IPS-18c (cell line): ENCODE results near the gene TWNK.
A peak's percentile ranks its signal among the peaks of the same experiment; 100 is the strongest.

Source experiments
- H3K4me3 ChIP-seq: 2 replicates; pipeline ENCODE4 v1.7.0; 2013; ENCODE audit warnings: low read depth, mild to moderate bottlenecking, low read length, moderate library complexity; ENCODE audit not compliant: insufficient read depth
- H3K9me3 ChIP-seq: one replicate; pipeline ENCODE4 v1.6.1; 2013; ENCODE audit warnings: mild to moderate bottlenecking, low read length, moderate library complexity; ENCODE audit not compliant: control insufficient read depth, insufficient read depth

TWNK gene

GRCh38 chr10:100986952-100987684 is at the start of gene TWNK, which contains the start of gene MRPL43:
TSS of gene TWNK (plus strand) at chr10:100987543. CDS start at chr10:100988211, 668 bp downstream.
TSS of gene MRPL43 (minus strand) at chr10:100987497. CDS start at chr10:100987443, 54 bp downstream.
- H3K9me3 ChIP-seq: no peaks in the 10 kb centered on the region
- H3K4me3 ChIP-seq: peak within 1 kb of the TSS; percentile 92

- no peak overlapping the region for H3K4me3 ChIP-seq
- no peaks in the 10 kb centered on the region for H3K9me3 ChIP-seq
These were observed 47.5 kb upstream of the TWNK start for GRCh38 chr10:100939763-100940344.

GRCh38 chr10:100942229-100942628 is 45.1 kb upstream of the TWNK start:
- Histone ChIP-seq H3K9me3 (no peaks in the 10 kb centered on the region), H3K4me3 (no peak overlapping the region)

GRCh38 chr10:100943508-100943907 is 43.8 kb upstream of the TWNK start:
- H3K4me3 ChIP-seq: no peak overlapping the region
- H3K9me3 ChIP-seq: no peaks in the 10 kb centered on the region

- Histone ChIP-seq H3K4me3 (no peak overlapping the region), H3K9me3 (no peaks in the 10 kb centered on the region)
These were observed 41.6 kb upstream of the TWNK start for GRCh38 chr10:100945754-100946153.

- Histone ChIP-seq H3K9me3 (no peaks in the 10 kb centered on the region), H3K4me3 (no peak overlapping the region)
These were observed 38.4 kb upstream of the TWNK start for GRCh38 chr10:100948916-100949315.

GRCh38 chr10:100960251-100960650 is 27.1 kb upstream of the TWNK start:
- H3K4me3 ChIP-seq: no peak overlapping the region
- no peaks in the 10 kb centered on the region for H3K9me3 ChIP-seq

GRCh38 chr10:100962351-100963080 is 24.8 kb upstream of the TWNK start:
- H3K4me3 ChIP-seq: no peak overlapping the region
- H3K9me3 ChIP-seq: no peaks in the 10 kb centered on the region

- Histone ChIP-seq H3K4me3 (no peak overlapping the region), H3K9me3 (no peaks in the 10 kb centered on the region)
These were observed 23.5 kb upstream of the TWNK start for GRCh38 chr10:100963826-100964225.

GRCh38 chr10:100965820-100966219 is 21.5 kb upstream of the TWNK start:
- Histone ChIP-seq H3K9me3 (no peaks in the 10 kb centered on the region), H3K4me3 (no peak overlapping the region)

- Histone ChIP-seq H3K4me3 (no peak overlapping the region), H3K9me3 (no peaks in the 10 kb centered on the region)
These were observed 20.5 kb upstream of the TWNK start for GRCh38 chr10:100966887-100967286.

- Histone ChIP-seq H3K9me3 (no peaks in the 10 kb centered on the region), H3K4me3 (no peak overlapping the region)
These were observed 20.0 kb upstream of the TWNK start for GRCh38 chr10:100967332-100967731.

GRCh38 chr10:100968062-100968736 is 19.1 kb upstream of the TWNK start:
- Histone ChIP-seq H3K4me3 (no peak overlapping the region), H3K9me3 (no peaks in the 10 kb centered on the region)

- Histone ChIP-seq H3K4me3 (peak overlapping the region; percentile 68), H3K9me3 (no peaks in the 10 kb centered on the region)
These were observed 18.5 kb upstream of the TWNK start for GRCh38 chr10:100968863-100969186.

GRCh38 chr10:100969187-100970075 is 17.9 kb upstream of the TWNK start, which contains the start of gene SEMA4G:
TSS of gene SEMA4G (plus strand) at chr10:100969504. CDS start at chr10:100972913, 3,409 bp downstream.
- Histone ChIP-seq H3K9me3 (no peaks in the 10 kb centered on the region), H3K4me3 (peak within 1 kb of the TSS; percentile 75)

- Histone ChIP-seq H3K9me3 (no peaks in the 10 kb centered on the region), H3K4me3 (peak overlapping the region; percentile 75; the same call in 1 of the 2 replicates)
These were observed 17.0 kb upstream of the TWNK start for GRCh38 chr10:100970076-100970913.
